Measurements from ENCODE around the gene SEMA3A. TPM values are rescaled to one million over a fixed set of nuclear protein-coding genes. Genes with fewer than 3 reads are reported as not detected.

The SEMA3A gene
- total RNA-seq, 2 experiments from 2014 or later, result not detected

GRCh38 chr7:84145892-84146291 lies 48.7 kb downstream of the SEMA3A start:
- no peaks in the 10 kb centered on the region for H3K36me3 ChIP-seq (ENCODE audit: insufficient read depth, low read length)

DNA sequence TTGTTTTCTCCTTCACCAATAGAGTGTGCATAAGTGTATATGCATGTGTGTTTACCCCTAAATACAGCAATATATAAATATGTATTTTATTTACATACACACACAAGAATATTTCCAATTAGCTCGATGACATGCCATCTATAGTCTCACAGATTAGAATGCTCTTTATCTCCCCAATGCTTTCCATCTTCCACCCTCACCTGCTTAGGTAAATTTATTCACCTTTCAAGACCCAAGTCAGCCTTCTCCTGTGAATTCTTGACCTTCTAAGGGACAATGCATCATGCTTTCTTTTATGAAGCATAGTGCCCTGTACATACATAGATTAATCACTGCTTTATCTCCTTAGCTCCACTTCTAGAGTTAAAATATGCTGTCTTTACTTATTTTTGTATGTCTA lies 49.7 kb downstream of the SEMA3A start:
- POLR2A ChIA-PET, result no interaction called here

More at GRCh38 chr7:84145892-84146291, 48.7 kb downstream of the SEMA3A start:
- BruUV-seq (replicated peaks), result no TSS peak
- Histone ChIP-seq H3K4me3 (ENCODE audit: low read depth, low read length, poor library complexity, severe bottlenecking) (no peak overlapping the region), H3K27ac (ENCODE audit: low read depth, low read length, poor library complexity, severe bottlenecking) (no peak overlapping the region), H3K4me1 (ENCODE audit: insufficient read depth, low read length, poor library complexity, severe bottlenecking) (no peaks in the 10 kb centered on the region), H3K9me3 (ENCODE audit: low read length) (no peaks in the 10 kb centered on the region), H3K4me2 (ENCODE audit: low read length) (no peak overlapping the region), H3K79me2 (ENCODE audit: insufficient read depth, low read depth, low read length) (no peaks in the 10 kb centered on the region), H2AFZ (ENCODE audit: low read length) (no peak overlapping the region), H4K20me1 (ENCODE audit: insufficient read depth, low read length) (no peaks in the 10 kb centered on the region), H3K9me2 (ENCODE audit: insufficient read depth, low read length) (no peaks in the 10 kb centered on the region)
- no peak for DNase-seq (ENCODE audit: low spot score)
- ChIA-PET CTCF (ENCODE audit: unreplicated experiment) (no interaction called here), POLR2A (no interaction called here)
- TF ChIP-seq EZH2phosphoT487 (IDR thresholded peaks at IDR 0.05; ENCODE audit: borderline replicate concordance, low read depth, low read length) (no peak), CTCF (conservative IDR thresholded peaks at IDR 0.05; ENCODE audit: low read length) (no peak)
- intact Hi-C loops (cut with micrococcal nuclease; ENCODE audit: unreplicated experiment), result no loop called here

DNA sequence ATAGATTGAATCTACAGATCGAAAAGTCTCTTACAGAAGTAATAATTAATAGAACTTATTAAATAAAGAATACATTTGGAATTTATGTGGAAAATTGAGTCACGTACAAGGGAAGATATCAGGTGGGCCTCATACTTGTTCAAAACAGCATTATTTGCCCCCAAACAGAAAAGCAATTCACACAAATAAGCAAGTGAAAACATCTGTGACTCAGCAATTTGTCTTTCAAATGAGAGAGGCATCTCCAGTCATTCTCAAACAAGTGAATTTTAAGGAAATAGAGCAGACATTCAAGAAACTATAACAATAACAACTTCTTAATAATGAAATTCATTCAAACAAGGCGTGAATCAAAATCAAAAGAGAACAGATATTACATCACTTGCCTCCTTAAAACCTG lies 50.1 kb downstream of the SEMA3A start:
- no peaks in the 10 kb centered on the region for H4K20me1 ChIP-seq (ENCODE audit: insufficient read depth, low read length)
- H3K27ac ChIP-seq (ENCODE audit: low read depth, low read length, poor library complexity, severe bottlenecking), result no peak overlapping the region
- no peaks in the 10 kb centered on the region for H3K4me1 ChIP-seq (ENCODE audit: insufficient read depth, low read length, poor library complexity, severe bottlenecking)
- H3K36me3 ChIP-seq (ENCODE audit: insufficient read depth, low read length), result no peaks in the 10 kb centered on the region
- no peaks in the 10 kb centered on the region for H3K9me3 ChIP-seq (ENCODE audit: low read length)
- ChIA-PET POLR2A (no interaction called here), CTCF (ENCODE audit: unreplicated experiment) (no interaction called here)
- H3K4me3 ChIP-seq (ENCODE audit: low read depth, low read length, poor library complexity, severe bottlenecking), result no peak overlapping the region
- intact Hi-C loops (cut with micrococcal nuclease; ENCODE audit: unreplicated experiment), result no loop called here
- no peaks in the 10 kb centered on the region for H3K79me2 ChIP-seq (ENCODE audit: insufficient read depth, low read depth, low read length)
- H3K4me2 ChIP-seq (ENCODE audit: low read length), result no peak overlapping the region
- no peak for TF ChIP-seq CTCF (conservative IDR thresholded peaks at IDR 0.05; ENCODE audit: low read length)
- no peak for TF ChIP-seq EZH2phosphoT487 (IDR thresholded peaks at IDR 0.05; ENCODE audit: borderline replicate concordance, low read depth, low read length)
- H3K9me2 ChIP-seq (ENCODE audit: insufficient read depth, low read length), result no peaks in the 10 kb centered on the region
- DNase-seq (ENCODE audit: low spot score), result no peak
- no peak overlapping the region for H2AFZ ChIP-seq (ENCODE audit: low read length)
- no TSS peak for BruUV-seq (replicated peaks)

More for the DNA sequence above, 49.7 kb downstream of the SEMA3A start:
- H3K4me3 ChIP-seq (ENCODE audit: low read depth, low read length, poor library complexity, severe bottlenecking), result no peak overlapping the region
- CTCF ChIA-PET (ENCODE audit: unreplicated experiment), result no interaction called here
- no peaks in the 10 kb centered on the region for H3K36me3 ChIP-seq (ENCODE audit: insufficient read depth, low read length)
- no peak overlapping the region for H3K27ac ChIP-seq (ENCODE audit: low read depth, low read length, poor library complexity, severe bottlenecking)
- TF ChIP-seq CTCF (conservative IDR thresholded peaks at IDR 0.05; ENCODE audit: low read length) (no peak), EZH2phosphoT487 (IDR thresholded peaks at IDR 0.05; ENCODE audit: borderline replicate concordance, low read depth, low read length) (no peak)
- H3K79me2 ChIP-seq (ENCODE audit: insufficient read depth, low read depth, low read length), result no peaks in the 10 kb centered on the region
- H3K4me1 ChIP-seq (ENCODE audit: insufficient read depth, low read length, poor library complexity, severe bottlenecking), result no peaks in the 10 kb centered on the region
- no TSS peak for BruUV-seq (replicated peaks)
- intact Hi-C loops (cut with micrococcal nuclease; ENCODE audit: unreplicated experiment), result no loop called here
- no peaks in the 10 kb centered on the region for H3K9me3 ChIP-seq (ENCODE audit: low read length)
- no peaks in the 10 kb centered on the region for H4K20me1 ChIP-seq (ENCODE audit: insufficient read depth, low read length)
- no peak for DNase-seq (ENCODE audit: low spot score)
- no peak overlapping the region for H3K4me2 ChIP-seq (ENCODE audit: low read length)
- H2AFZ ChIP-seq (ENCODE audit: low read length), result no peak overlapping the region
- H3K9me2 ChIP-seq (ENCODE audit: insufficient read depth, low read length), result no peaks in the 10 kb centered on the region

Data from OCI-LY7 (cell line).